ENCODE measurements around the gene MYO7B.

DNA sequence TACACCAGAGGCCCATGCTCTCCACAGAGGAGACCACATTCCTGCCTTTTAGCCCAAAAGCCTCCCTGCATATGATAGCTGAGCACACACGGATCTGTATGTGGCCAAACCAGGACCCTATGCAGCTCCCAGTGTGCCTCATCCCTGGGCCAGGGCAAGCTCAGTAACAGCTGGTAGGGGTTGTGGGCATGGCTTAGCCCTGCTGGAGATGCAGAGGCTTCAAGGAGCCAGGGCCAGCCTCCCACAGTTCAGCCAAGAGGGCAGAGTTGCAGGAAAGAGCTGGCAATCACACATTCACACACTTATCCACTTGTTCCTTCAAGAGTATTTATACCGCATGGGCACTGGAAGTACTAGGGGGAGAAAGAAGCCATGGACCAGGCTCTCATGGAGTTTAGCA lies 141.4 kb downstream of the MYO7B start:
- TF ChIP-seq POLR2A (IDR thresholded peaks at IDR 0.05) (no peak), POLR2AphosphoS5 (IDR thresholded peaks at IDR 0.05) (no peak)
- TF ChIP-seq, protein P1, sequence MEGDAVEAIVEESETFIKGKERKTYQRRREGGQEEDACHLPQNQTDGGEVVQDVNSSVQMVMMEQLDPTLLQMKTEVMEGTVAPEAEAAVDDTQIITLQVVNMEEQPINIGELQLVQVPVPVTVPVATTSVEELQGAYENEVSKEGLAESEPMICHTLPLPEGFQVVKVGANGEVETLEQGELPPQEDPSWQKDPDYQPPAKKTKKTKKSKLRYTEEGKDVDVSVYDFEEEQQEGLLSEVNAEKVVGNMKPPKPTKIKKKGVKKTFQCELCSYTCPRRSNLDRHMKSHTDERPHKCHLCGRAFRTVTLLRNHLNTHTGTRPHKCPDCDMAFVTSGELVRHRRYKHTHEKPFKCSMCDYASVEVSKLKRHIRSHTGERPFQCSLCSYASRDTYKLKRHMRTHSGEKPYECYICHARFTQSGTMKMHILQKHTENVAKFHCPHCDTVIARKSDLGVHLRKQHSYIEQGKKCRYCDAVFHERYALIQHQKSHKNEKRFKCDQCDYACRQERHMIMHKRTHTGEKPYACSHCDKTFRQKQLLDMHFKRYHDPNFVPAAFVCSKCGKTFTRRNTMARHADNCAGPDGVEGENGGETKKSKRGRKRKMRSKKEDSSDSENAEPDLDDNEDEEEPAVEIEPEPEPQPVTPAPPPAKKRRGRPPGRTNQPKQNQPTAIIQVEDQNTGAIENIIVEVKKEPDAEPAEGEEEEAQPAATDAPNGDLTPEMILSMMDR (IDR thresholded peaks at IDR 0.05), result no peak

Data from stomach (tissue), 4 donors.